PFSK-1 (cell line): ENCODE measurements around the gene CDH26.

Experiments used
- FOXP2 ChIP-seq: optimal IDR thresholded peaks from 2 replicates; pipeline ENCODE3; 2011; ENCODE audit warnings: borderline replicate concordance, control low read depth, inconsistent platforms; ENCODE audit not compliant: insufficient read depth; ENCODE audit errors: extremely low read length, extremely low read depth
- POLR2AphosphoS5 ChIP-seq: IDR thresholded peaks from 2 replicates; pipeline ENCODE4 v1.6.1; 2012; ENCODE audit warnings: low read depth, mild to moderate bottlenecking, control low read depth, low read length, moderate library complexity
- REST ChIP-seq, 2 experiments: IDR thresholded peaks; 2 replicates each; pipeline versions ENCODE4 v1.6.1 to v1.8.0; 2011 to 2012; ENCODE audit warnings: low read depth in 2 of 2, low read length in 2 of 2, control low read depth in 1 of 2, inconsistent platforms in 1 of 2, mild to moderate bottlenecking in 1 of 2, moderate library complexity in 1 of 2; ENCODE audit not compliant: insufficient read depth in 1 of 2
- SIN3A ChIP-seq: IDR thresholded peaks from 2 replicates; pipeline ENCODE4 v1.6.1; 2012; ENCODE audit warnings: mild to moderate bottlenecking, low read length, moderate library complexity, borderline replicate concordance; ENCODE audit not compliant: insufficient read depth
- TAF1 ChIP-seq: IDR thresholded peaks from 2 replicates; pipeline ENCODE4 v1.6.1; 2012; ENCODE audit warnings: low read length, control low read depth, borderline replicate concordance; ENCODE audit not compliant: insufficient read depth

GRCh38 chr20:60060593-60060992, 102.4 kb downstream of the CDH26 start:
- TF ChIP-seq REST (IDR thresholded peaks at IDR 0.05; ENCODE audit: insufficient read depth in 1 of 2, low read depth in 2 of 2, low read length in 2 of 2) = no peak
- TF ChIP-seq POLR2AphosphoS5 = no peak
- TF ChIP-seq SIN3A = no peak
- TF ChIP-seq TAF1 = no peak
- TF ChIP-seq FOXP2 = no peak
